Trophoblast cell (in vitro differentiated cells and primary cell): Measurements from ENCODE around the gene CDCA7.

ENCODE experiments used
- DNase-seq, 2 donors: peaks; one replicate each; pipeline ENCODE4 v3.0.0-alpha.2; 2016
- H2AFZ ChIP-seq: 2 replicates; pipeline ENCODE4 v1.6.1; 2013; ENCODE audit warnings: low read length, moderate library complexity, mild to moderate bottlenecking; ENCODE audit not compliant: insufficient read depth, poor library complexity
- H2AK5ac ChIP-seq: 2 replicates; pipeline ENCODE4 v1.6.1; 2013; ENCODE audit warnings: mild to moderate bottlenecking, low read length
- H2BK120ac ChIP-seq: 2 replicates; pipeline ENCODE4 v1.6.1; 2013; ENCODE audit warnings: low read length, mild to moderate bottlenecking, moderate library complexity; ENCODE audit not compliant: insufficient read depth, poor library complexity
- H2BK12ac ChIP-seq: 2 replicates; pipeline ENCODE4 v1.6.1; 2013; ENCODE audit warnings: mild to moderate bottlenecking, low read length, moderate library complexity
- H2BK5ac ChIP-seq: 2 replicates; pipeline ENCODE4 v1.6.1; 2013; ENCODE audit warnings: low read length, low read depth, moderate library complexity, mild to moderate bottlenecking; ENCODE audit not compliant: poor library complexity
- H3K14ac ChIP-seq: 2 replicates; pipeline ENCODE4 v1.6.1; 2013; ENCODE audit warnings: mild to moderate bottlenecking, low read length
- H3K18ac ChIP-seq: 2 replicates; pipeline ENCODE4 v1.6.1; 2013; ENCODE audit warnings: mild to moderate bottlenecking, low read length
- H3K23ac ChIP-seq: 2 replicates; pipeline ENCODE4 v1.6.1; 2013; ENCODE audit warnings: low read length
- H3K27ac ChIP-seq: 2 replicates; pipeline ENCODE4 v1.5.1; 2013; ENCODE audit warnings: low read depth, mild to moderate bottlenecking, inconsistent platforms, low read length, moderate library complexity
- H3K27me3 ChIP-seq: 2 replicates; pipeline ENCODE4 v1.6.1; 2013; ENCODE audit warnings: inconsistent platforms, mild to moderate bottlenecking, low read length, moderate library complexity; ENCODE audit not compliant: insufficient read depth
- H3K36me3 ChIP-seq, 2 experiments: 1 replicate in 1 of 2; 2 replicates in 1 of 2; pipeline ENCODE4 v1.6.1; 2013; ENCODE audit warnings: low read length in 2 of 2, mild to moderate bottlenecking in 2 of 2, moderate library complexity in 1 of 2; ENCODE audit not compliant: insufficient read depth in 2 of 2, control insufficient read depth in 1 of 2
- H3K4ac ChIP-seq: 2 replicates; pipeline ENCODE4 v1.6.1; 2013; ENCODE audit warnings: low read depth, mild to moderate bottlenecking, low read length, moderate library complexity
- H3K4me1 ChIP-seq, 2 experiments: 1 replicate in 1 of 2; 2 replicates in 1 of 2; pipeline ENCODE4 v1.6.1; 2013; ENCODE audit warnings: low read length in 2 of 2, mild to moderate bottlenecking in 2 of 2, moderate library complexity in 1 of 2; ENCODE audit not compliant: insufficient read depth in 2 of 2, control insufficient read depth in 1 of 2
- H3K4me2 ChIP-seq: 2 replicates; pipeline ENCODE4 v1.6.1; 2013; ENCODE audit warnings: inconsistent platforms, mild to moderate bottlenecking, low read length, moderate library complexity
- H3K4me3 ChIP-seq: 2 replicates; pipeline ENCODE4 v1.5.1; 2013; ENCODE audit warnings: mild to moderate bottlenecking, low read depth, low read length, inconsistent platforms
- H3K79me1 ChIP-seq: one replicate; pipeline ENCODE4 v1.6.1; 2013; ENCODE audit warnings: low read length
- H3K79me2 ChIP-seq: 2 replicates; pipeline ENCODE4 v1.6.1; 2013; ENCODE audit warnings: low read length, mild to moderate bottlenecking; ENCODE audit not compliant: control insufficient read depth, insufficient read depth, poor library complexity
- H3K9ac ChIP-seq: 2 replicates; pipeline ENCODE4 v1.6.1; 2013; ENCODE audit warnings: mild to moderate bottlenecking, low read length
- H3K9me3 ChIP-seq: 2 replicates; pipeline ENCODE4 v1.6.1; 2013; ENCODE audit warnings: low read depth, mild to moderate bottlenecking, control low read depth, inconsistent platforms, low read length; ENCODE audit not compliant: insufficient read depth
- H4K12ac ChIP-seq: 2 replicates; pipeline ENCODE4 v1.6.1; 2013; ENCODE audit warnings: low read depth, mild to moderate bottlenecking, low read length, moderate library complexity
- H4K8ac ChIP-seq: 2 replicates; pipeline ENCODE4 v1.6.1; 2013; ENCODE audit warnings: low read depth, mild to moderate bottlenecking, low read length, moderate library complexity
- H4K91ac ChIP-seq: one replicate; pipeline ENCODE4 v1.6.1; 2013; ENCODE audit warnings: low read depth, mild to moderate bottlenecking, low read length, moderate library complexity
- WGBS: extraction: QIAGEN DNeasy Blood & Tissue Kit; methylation state at CpG from one replicate; pipeline ENCODE4 v1.1.7; 2013; ENCODE audit warnings: missing lambda C conversion rate; ENCODE audit not compliant: insufficient read length, insufficient coverage; ENCODE audit errors: extremely low coverage; 5-methylcytosine and 5-hydroxymethylcytosine counted together

CDCA7 gene

GRCh38 chr2:173388795-173389194, 34.1 kb downstream of the CDCA7 start:
- no peak overlapping the region for H3K18ac ChIP-seq
- no peaks in the 10 kb centered on the region for H3K27me3 ChIP-seq
- no CpG with 5 or more reads among the region's 2 CpGs for WGBS

GRCh38 chr2:173390036-173390435, 35.4 kb downstream of the CDCA7 start:
- no peak overlapping the region for H3K4ac ChIP-seq
- H3K23ac ChIP-seq: no peak overlapping the region
- H3K4me2 ChIP-seq: no peak overlapping the region
- H2AK5ac ChIP-seq: no peak overlapping the region
- H3K4me1 ChIP-seq: peaks cover 0 to 2% of the 10 kb centered on the region in 2 experiments
- no peak overlapping the region for H2BK120ac ChIP-seq
- no peaks in the 10 kb centered on the region for H3K9me3 ChIP-seq
- no peak overlapping the region for H2BK12ac ChIP-seq
- no peak for DNase-seq
- no peaks in the 10 kb centered on the region for H3K79me1 ChIP-seq
- H3K9ac ChIP-seq: no peak overlapping the region
- H3K18ac ChIP-seq: no peak overlapping the region
- H2BK5ac ChIP-seq: no peak overlapping the region
- no peak overlapping the region for H3K27ac ChIP-seq
- no peak overlapping the region for H2AFZ ChIP-seq
- no peak overlapping the region for H3K4me3 ChIP-seq
- H4K8ac ChIP-seq: no peak overlapping the region
- H3K79me2 ChIP-seq: no peaks in the 10 kb centered on the region
- no peaks in the 10 kb centered on the region for H3K36me3 ChIP-seq
- H4K91ac ChIP-seq: no peak overlapping the region
- H4K12ac ChIP-seq: no peak overlapping the region
- no peak overlapping the region for H3K14ac ChIP-seq
- H3K27me3 ChIP-seq: no peaks in the 10 kb centered on the region
- no CpG with 5 or more reads among the region's 5 CpGs for WGBS

More at GRCh38 chr2:173388795-173389194, 34.1 kb downstream of the CDCA7 start:
- Histone ChIP-seq H3K79me2 (no peaks in the 10 kb centered on the region), H3K14ac (no peak overlapping the region), H3K9ac (no peak overlapping the region), H3K79me1 (no peaks in the 10 kb centered on the region), H3K4me1 (peaks cover 0 to 2% of the 10 kb centered on the region in 2 experiments), H3K23ac (no peak overlapping the region), H4K91ac (no peak overlapping the region), H2BK12ac (no peak overlapping the region), H2BK120ac (no peak overlapping the region), H3K9me3 (no peaks in the 10 kb centered on the region), H3K36me3 (no peaks in the 10 kb centered on the region), H4K12ac (no peak overlapping the region), H2AK5ac (no peak overlapping the region), H2BK5ac (no peak overlapping the region), H2AFZ (no peak overlapping the region), H3K27ac (no peak overlapping the region), H3K4me2 (no peak overlapping the region), H3K4me3 (no peak overlapping the region), H3K4ac (no peak overlapping the region), H4K8ac (no peak overlapping the region)
- peak; percentile 50 to 80 for DNase-seq

GRCh38 chr2:173392731-173393130, 38.1 kb downstream of the CDCA7 start:
- DNase-seq: no peak
- Histone ChIP-seq H3K4me2 (no peak overlapping the region), H3K4me1 (peaks cover 0 to 2% of the 10 kb centered on the region in 2 experiments), H3K79me2 (no peaks in the 10 kb centered on the region), H3K27me3 (no peaks in the 10 kb centered on the region), H3K4me3 (no peak overlapping the region), H2BK120ac (no peak overlapping the region), H3K9ac (no peak overlapping the region), H3K79me1 (no peaks in the 10 kb centered on the region), H3K36me3 (no peaks in the 10 kb centered on the region), H3K9me3 (no peaks in the 10 kb centered on the region), H2AK5ac (no peak overlapping the region), H2BK12ac (no peak overlapping the region), H3K4ac (no peak overlapping the region), H2AFZ (no peak overlapping the region), H4K12ac (no peak overlapping the region), H4K8ac (no peak overlapping the region), H3K23ac (no peak overlapping the region), H2BK5ac (no peak overlapping the region), H4K91ac (no peak overlapping the region), H3K18ac (no peak overlapping the region), H3K14ac (no peak overlapping the region), H3K27ac (no peak overlapping the region)
- WGBS: no CpG with 5 or more reads among the region's 5 CpGs

- no peak overlapping the region for H3K4ac ChIP-seq
- no peak overlapping the region for H4K12ac ChIP-seq
- no peak overlapping the region for H3K14ac ChIP-seq
- H3K27ac ChIP-seq: no peak overlapping the region
- no peak overlapping the region for H2BK12ac ChIP-seq
- H3K27me3 ChIP-seq: no peaks in the 10 kb centered on the region
- H3K4me1 ChIP-seq: peaks cover 0 to 2% of the 10 kb centered on the region in 2 experiments
- H3K79me1 ChIP-seq: no peaks in the 10 kb centered on the region
- no CpG with 5 or more reads among the region's 1 CpG for WGBS
- H4K91ac ChIP-seq: no peak overlapping the region
- no peak overlapping the region for H2AK5ac ChIP-seq
- no peaks in the 10 kb centered on the region for H3K9me3 ChIP-seq
- H2AFZ ChIP-seq: no peak overlapping the region
- DNase-seq: no peak
- no peak overlapping the region for H2BK5ac ChIP-seq
- H4K8ac ChIP-seq: no peak overlapping the region
- no peak overlapping the region for H3K4me2 ChIP-seq
- no peak overlapping the region for H3K9ac ChIP-seq
- H2BK120ac ChIP-seq: no peak overlapping the region
- no peak overlapping the region for H3K4me3 ChIP-seq
- no peak overlapping the region for H3K18ac ChIP-seq
- H3K79me2 ChIP-seq: no peaks in the 10 kb centered on the region
- no peaks in the 10 kb centered on the region for H3K36me3 ChIP-seq
- no peak overlapping the region for H3K23ac ChIP-seq
Measured at GRCh38 chr2:173393186-173393585, 38.5 kb downstream of the CDCA7 start.
